ENCODE results near the gene NMRK2.
"Not testable (repeated sequence)": the region's sequence is repeated elsewhere in the genome, so short reads cannot be mapped to it uniquely, and the experiment has no call there.

Gene NMRK2

DNA sequence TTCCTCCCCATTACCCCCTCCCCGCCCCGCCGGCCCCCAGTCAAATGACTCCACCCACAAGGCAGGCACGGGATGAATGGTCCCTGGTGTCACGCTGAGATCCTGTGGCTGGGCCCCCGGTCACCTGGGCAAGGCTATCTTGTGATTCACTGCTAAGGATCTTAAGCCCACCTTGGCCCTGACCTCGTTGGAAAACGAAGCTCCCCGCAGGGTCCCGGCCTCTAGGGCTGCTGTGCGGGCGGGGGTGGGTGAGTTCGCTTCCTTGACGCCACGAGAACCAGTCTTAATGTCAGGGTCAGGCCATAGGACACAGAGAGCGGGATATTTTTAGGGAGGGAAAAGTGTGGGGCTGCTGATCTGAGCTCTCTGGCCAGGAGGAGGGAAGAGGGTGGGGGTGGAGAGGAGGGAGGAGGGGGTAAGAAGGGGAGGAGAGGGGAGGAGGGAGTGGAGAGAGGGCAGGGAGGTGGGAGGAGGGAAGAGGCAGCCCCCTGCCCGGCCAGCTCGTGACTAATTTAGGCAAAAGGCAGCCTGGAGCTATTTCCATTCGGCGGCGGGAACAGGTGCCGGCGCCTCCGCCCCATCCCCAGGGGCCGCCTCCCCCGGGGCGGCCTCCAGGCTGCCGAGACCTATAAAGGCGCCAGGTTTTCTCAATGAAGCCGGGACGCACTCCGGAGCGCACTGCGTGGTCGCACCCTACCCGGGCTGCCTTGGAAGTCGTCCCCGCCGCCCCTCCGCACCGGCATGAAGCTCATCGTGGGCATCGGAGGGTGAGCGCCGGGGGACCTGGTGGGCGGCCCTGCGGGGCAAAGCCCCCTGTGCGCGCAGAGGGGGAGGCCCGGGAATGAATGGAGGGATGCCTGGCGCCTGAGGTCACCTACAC lies at the start of gene NMRK2:
NMRK2 (plus strand) TSS at position 139 of the 880 bp plus-strand sequence; CDS start at position 742, 603 bp downstream.
- no peaks in the 10 kb centered on the region for H3K9me3 Mint-ChIP-seq
- no peaks in the 10 kb centered on the region for H3K4me1 Mint-ChIP-seq
- peaks cover 34% of the 10 kb centered on the region for H3K27me3 Mint-ChIP-seq
- H3K27ac Mint-ChIP-seq = peak within 1 kb of the TSS; percentile 50 to 57
- ATAC-seq (no peak), DNase-seq (no peak)
- H3K4me3 Mint-ChIP-seq = peak within 1 kb of the TSS in 1 of 2 donors; percentile 44

DNA sequence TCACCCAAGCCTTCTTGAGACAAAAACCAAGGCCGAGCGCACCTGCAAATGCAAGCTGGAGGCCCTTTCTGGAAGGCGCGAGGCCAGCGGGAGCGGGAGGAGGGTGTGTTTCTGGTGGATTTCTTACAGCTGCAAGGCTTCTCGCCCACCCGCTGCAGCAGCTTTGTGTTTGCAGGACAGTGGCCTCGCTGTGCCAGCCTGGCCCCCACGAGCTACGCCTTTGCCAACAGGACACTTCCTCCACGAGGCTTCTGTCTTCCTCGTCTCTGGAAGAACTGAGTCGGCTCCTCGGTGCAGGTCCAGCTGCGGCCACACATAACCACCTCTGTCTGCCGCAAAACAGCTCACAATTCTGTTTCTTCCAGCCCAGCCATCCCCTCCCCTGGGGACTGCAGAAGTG lies 42.3 kb upstream of the NMRK2 start:
- Mint-ChIP-seq H3K4me3 (no peak overlapping the region), H3K27ac (no peak overlapping the region), H3K27me3 (no peaks in the 10 kb centered on the region), H3K9me3 (no peaks in the 10 kb centered on the region), H3K4me1 (no peaks in the 10 kb centered on the region)
- no peak for ATAC-seq
- DNase-seq = no peak

DNA sequence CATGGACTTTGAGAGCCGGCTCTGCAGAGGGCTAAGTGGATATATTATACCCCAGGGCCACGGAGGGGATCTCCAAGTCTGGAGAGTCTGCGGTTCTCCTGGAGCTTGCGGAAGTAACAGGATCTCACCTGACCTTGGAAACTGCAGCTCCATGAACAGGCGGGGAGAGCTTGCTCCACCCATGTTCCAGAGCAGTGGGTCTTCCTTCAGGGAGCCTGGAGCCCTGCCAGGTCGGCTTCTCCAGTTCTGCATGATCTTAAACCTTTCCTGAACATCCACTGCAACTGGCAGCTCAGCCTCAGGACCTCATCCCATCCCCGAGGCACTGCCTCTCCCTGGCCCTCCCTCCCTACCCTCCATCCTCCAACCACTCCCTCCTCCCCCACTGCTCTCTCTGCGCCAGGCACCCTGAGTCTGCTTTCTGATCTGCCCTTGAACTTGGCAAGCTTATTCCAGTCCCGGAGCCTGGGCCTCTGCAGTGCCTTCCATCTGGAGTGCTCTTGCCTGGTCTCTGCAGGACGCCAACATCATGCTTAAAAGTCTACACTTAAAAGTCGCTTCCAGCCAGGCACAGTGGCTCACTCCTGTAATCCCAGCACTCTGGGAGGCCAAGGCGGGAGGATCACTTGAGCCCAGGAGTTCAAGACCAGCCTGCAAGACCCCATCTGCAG lies 39.2 kb upstream of the NMRK2 start:
- no peak overlapping the region for H3K4me3 Mint-ChIP-seq
- no peaks in the 10 kb centered on the region for H3K27me3 Mint-ChIP-seq
- no peaks in the 10 kb centered on the region for H3K9me3 Mint-ChIP-seq

DNA sequence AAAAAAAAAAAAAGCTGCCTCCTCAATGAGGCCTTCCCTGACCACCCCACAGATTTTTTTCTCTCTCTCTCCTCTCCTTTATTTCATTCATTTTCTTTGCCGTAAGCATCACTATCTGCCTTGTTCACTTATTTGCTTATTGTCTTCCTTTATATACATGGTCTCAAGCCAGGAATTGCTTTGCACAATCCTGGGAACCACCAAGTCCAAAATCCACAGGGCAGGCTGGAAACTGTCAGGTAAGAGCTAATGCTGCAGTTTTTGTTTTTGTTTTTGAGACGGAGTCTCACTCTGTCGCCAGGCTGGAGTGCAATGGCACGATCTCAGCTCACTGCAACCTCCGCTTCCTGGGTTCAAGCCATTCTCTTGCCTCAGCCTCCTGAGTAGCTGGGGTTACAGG lies 37.9 kb upstream of the NMRK2 start:
- H3K27ac Mint-ChIP-seq, DNase-seq, ATAC-seq, H3K4me1 Mint-ChIP-seq, H3K9me3 Mint-ChIP-seq, H3K27me3 Mint-ChIP-seq, H3K4me3 Mint-ChIP-seq: not testable (repeated sequence)

More for the DNA sequence above, 39.2 kb upstream of the NMRK2 start:
- DNase-seq = no peak
- no peak for ATAC-seq
- Mint-ChIP-seq H3K4me1 (peaks cover 6% of the 10 kb centered on the region), H3K27ac (no peak overlapping the region)

- H3K4me1 Mint-ChIP-seq = peaks cover 6% of the 10 kb centered on the region
- no peak overlapping the region for H3K4me3 Mint-ChIP-seq
- ATAC-seq = no peak
- DNase-seq = no peak
- H3K27me3 Mint-ChIP-seq = no peaks in the 10 kb centered on the region
- no peaks in the 10 kb centered on the region for H3K9me3 Mint-ChIP-seq
- H3K27ac Mint-ChIP-seq = no peak overlapping the region
Observed at GRCh38 chr19:3895788-3896187, 37.1 kb upstream of the NMRK2 start.

DNA sequence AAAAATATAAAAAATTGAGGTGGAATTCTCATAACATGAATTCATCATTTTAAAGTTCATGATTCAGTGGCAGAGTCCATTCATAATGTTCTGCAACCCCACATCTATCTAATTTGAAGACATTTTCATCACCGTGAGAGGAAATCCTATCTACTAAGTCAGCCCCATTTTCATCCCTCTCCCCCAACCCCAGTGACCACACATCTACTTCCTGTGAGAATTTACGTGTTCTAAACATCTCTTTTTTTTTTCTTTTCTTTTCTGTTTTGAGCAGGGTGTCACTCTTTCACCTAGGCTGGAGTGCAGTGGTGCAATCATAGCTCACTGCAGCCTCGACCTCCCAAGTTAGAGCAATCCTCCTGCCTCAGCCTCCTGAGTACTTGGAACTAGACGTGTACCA lies 34.9 kb upstream of the NMRK2 start:
- Mint-ChIP-seq H3K4me1 (peaks cover 6% of the 10 kb centered on the region), H3K9me3 (no peaks in the 10 kb centered on the region), H3K27ac (no peak overlapping the region), H3K27me3 (no peaks in the 10 kb centered on the region), H3K4me3 (no peak overlapping the region)
- no peak for DNase-seq
- no peak for ATAC-seq

DNA sequence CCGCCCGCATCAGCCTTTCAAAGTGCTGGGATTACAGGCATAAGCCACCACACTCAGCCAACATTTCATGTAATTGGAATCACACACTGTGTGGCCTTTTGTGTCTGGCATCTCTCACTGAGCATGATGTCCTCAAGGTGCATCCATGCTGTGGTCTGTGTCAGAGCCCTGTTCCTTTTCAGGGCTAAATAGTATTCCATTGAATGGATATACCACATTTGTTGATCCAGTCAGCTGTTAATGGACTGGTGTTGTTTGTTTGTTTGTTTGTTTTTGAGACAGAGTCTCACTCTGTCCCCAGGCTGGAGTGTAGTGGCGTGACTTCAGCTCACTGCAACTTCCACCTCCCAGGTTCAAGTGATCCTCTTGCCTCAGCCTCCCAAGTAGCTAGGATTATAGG lies 34.4 kb upstream of the NMRK2 start:
- Mint-ChIP-seq H3K9me3 (no peaks in the 10 kb centered on the region), H3K4me3 (no peak overlapping the region), H3K27me3 (no peaks in the 10 kb centered on the region), H3K4me1 (peaks cover 6% of the 10 kb centered on the region), H3K27ac (no peak overlapping the region)
- ATAC-seq (no peak), DNase-seq (no peak)

DNA sequence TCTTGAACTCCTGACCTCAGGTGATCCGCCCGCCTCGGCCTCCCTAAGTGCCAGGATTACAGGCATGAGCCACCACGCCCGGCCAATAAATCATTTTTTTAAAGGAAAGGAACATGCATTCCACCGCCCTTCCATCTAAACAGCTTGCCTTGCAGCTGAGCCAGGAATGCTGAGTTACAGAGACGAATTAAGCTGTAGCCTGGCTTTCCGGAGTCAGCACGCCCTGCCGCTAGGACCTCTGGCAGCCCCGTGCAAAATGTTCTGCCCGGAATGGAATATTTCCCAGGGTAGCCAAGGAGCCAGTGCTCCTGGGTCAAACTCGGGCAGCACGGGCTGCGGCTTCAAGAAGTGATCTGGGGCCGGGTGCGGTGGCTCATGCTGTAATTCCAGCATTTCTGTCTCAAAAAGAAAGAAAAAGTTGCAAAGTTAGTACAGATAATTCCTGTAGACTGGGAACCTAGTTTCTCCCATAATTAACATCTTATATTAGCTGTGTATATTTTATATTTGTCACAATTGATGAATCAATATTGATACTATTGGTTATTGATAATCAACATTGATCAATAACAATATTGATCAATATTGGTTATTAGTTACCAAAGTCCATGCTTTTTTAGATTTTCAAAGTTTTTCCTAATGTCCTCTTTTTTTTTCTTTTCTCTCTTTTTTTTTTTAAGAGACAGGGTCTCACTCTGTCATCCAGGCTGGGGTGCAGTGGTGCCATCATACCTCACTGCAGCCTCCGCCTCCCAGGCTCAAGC lies 33.2 kb upstream of the NMRK2 start:
- Mint-ChIP-seq H3K27ac (no peak overlapping the region), H3K4me3 (no peak overlapping the region), H3K9me3 (no peaks in the 10 kb centered on the region), H3K4me1 (peaks cover 6% of the 10 kb centered on the region), H3K27me3 (no peaks in the 10 kb centered on the region)
- ATAC-seq (no peak), DNase-seq (no peak)

GRCh38 chr19:3902317-3902973 lies 30.4 kb upstream of the NMRK2 start:
- H3K9me3 Mint-ChIP-seq = no peaks in the 10 kb centered on the region
- no peak overlapping the region for H3K27ac Mint-ChIP-seq
- no peak for DNase-seq
- no peaks in the 10 kb centered on the region for H3K27me3 Mint-ChIP-seq
- ATAC-seq = no peak
- H3K4me3 Mint-ChIP-seq = no peak overlapping the region
- peaks cover 6% of the 10 kb centered on the region for H3K4me1 Mint-ChIP-seq

DNA sequence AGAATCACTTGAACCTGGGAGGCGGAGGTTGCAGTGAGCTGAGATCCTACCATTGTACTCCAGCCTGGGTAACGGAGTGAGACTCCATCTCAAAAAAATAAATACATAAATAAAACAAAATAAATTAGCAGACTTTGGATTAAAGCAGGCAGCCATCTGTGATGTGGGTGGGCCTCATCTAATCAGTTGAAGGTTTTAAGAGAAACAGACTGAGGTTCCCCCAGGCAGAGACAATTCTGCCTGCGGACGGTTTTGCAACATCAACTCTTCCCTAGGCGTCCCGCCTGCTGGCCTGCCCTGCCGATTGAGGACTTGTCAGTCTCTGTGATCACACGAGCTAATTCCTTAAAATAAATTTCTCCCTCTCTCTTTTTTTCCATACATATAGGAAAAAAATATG lies 28.6 kb upstream of the NMRK2 start:
- Mint-ChIP-seq H3K27me3 (no peaks in the 10 kb centered on the region), H3K4me3 (no peak overlapping the region), H3K27ac (no peak overlapping the region), H3K9me3 (no peaks in the 10 kb centered on the region), H3K4me1 (no peaks in the 10 kb centered on the region)
- no peak for ATAC-seq
- DNase-seq = no peak

GRCh38 chr19:3907626-3908265 lies 25.1 kb upstream of the NMRK2 start:
- no peak overlapping the region for H3K4me3 Mint-ChIP-seq
- DNase-seq = no peak
- no peaks in the 10 kb centered on the region for H3K4me1 Mint-ChIP-seq
- no peaks in the 10 kb centered on the region for H3K27me3 Mint-ChIP-seq
- peaks cover 0 to 4% of the 10 kb centered on the region in 2 donors for H3K9me3 Mint-ChIP-seq
- H3K27ac Mint-ChIP-seq = no peak overlapping the region
- no peak for ATAC-seq

- Mint-ChIP-seq H3K27me3 (peaks cover 6% of the 10 kb centered on the region), H3K27ac (no peak overlapping the region), H3K4me1 (no peaks in the 10 kb centered on the region), H3K9me3 (peaks cover 0 to 4% of the 10 kb centered on the region in 2 donors), H3K4me3 (no peak overlapping the region)
- DNase-seq (no peak), ATAC-seq (no peak)
Observed at GRCh38 chr19:3908266-3909054, 24.4 kb upstream of the NMRK2 start.

- ATAC-seq = no peak
- H3K4me1 Mint-ChIP-seq = no peaks in the 10 kb centered on the region
- no peak overlapping the region for H3K27ac Mint-ChIP-seq
- H3K9me3 Mint-ChIP-seq = peaks cover 0 to 4% of the 10 kb centered on the region in 2 donors
- H3K27me3 Mint-ChIP-seq = peaks cover 6% of the 10 kb centered on the region
- no peak overlapping the region for H3K4me3 Mint-ChIP-seq
- DNase-seq = no peak
Observed at GRCh38 chr19:3910105-3910504, 22.8 kb upstream of the NMRK2 start.

GRCh38 chr19:3914199-3914598 lies 18.7 kb upstream of the NMRK2 start:
- no peak overlapping the region for H3K27ac Mint-ChIP-seq
- H3K9me3 Mint-ChIP-seq = peaks cover 4 to 7% of the 10 kb centered on the region in 2 donors
- H3K4me3 Mint-ChIP-seq = no peak overlapping the region
- DNase-seq = no peak
- no peaks in the 10 kb centered on the region for H3K4me1 Mint-ChIP-seq
- ATAC-seq = no peak
- H3K27me3 Mint-ChIP-seq = peaks cover 16% of the 10 kb centered on the region

Measured in stimulated activated naive CD8-positive, alpha-beta T cell treated with anti-CD3 and anti-CD28 coated beads, Interleukin-15, amount 100 ng/mL, for 72 hours (primary cell).